Peyer's patch (tissue), 4 donors: Measurements from ENCODE around the gene LUZP2. TPM values are rescaled to one million over a fixed set of nuclear protein-coding genes. Genes with fewer than 3 reads are reported as not detected.

Experiments used
- DNase-seq, 3 donors: peaks; one replicate each; pipeline ENCODE4 v3.0.0-alpha.2; 2017 to 2019
- H3K27ac ChIP-seq, 4 donors: fragments of 200-600 bp; sonication (generic); one replicate each; pipeline ENCODE4 v1.5.1; 2016 to 2019
- H3K27me3 ChIP-seq, 2 donors: fragments of 200-600 bp; sonication (generic); one replicate each; pipeline ENCODE4 v1.5.1; 2019
- H3K36me3 ChIP-seq, 3 donors: fragments of 200-600 bp; sonication (generic); one replicate each; pipeline ENCODE4 v1.5.1; 2016 to 2019
- H3K4me1 ChIP-seq, 4 donors: fragments of 200-600 bp; sonication (generic); one replicate each; pipeline ENCODE4 v1.5.1; 2016 to 2019
- H3K4me3 ChIP-seq, 4 donors: fragments of 200-600 bp; sonication (generic); 1 replicate in 3 of 4; 2 replicates in 1 of 4; pipeline ENCODE4 v1.5.1; 2016 to 2019; ENCODE audit warnings: mild to moderate bottlenecking in 1 of 4
- H3K9me3 ChIP-seq, 4 donors: fragments of 200-600 bp; sonication (generic); one replicate each; pipeline ENCODE4 v1.5.1; 2016 to 2019; ENCODE audit warnings: mild to moderate bottlenecking in 1 of 4
- POLR2A ChIP-seq, 2 donors: fragments of 450-650 bp; IDR thresholded peaks; one replicate each; pipeline ENCODE4 v1.5.1; 2017; ENCODE audit warnings: antibody characterized with exemption in 2 of 2, mild to moderate bottlenecking in 2 of 2, moderate library complexity in 2 of 2
- total RNA-seq, 4 donors: library from RNA; depleted of rRNA; stranded (reverse); fragments of >200 nt; gene quantifications; one replicate each; pipeline ENCODE4 v1.1.0, GENCODE V29; 2016
- TF ChIP-seq, protein P1 (sequence below), 6 experiments: fragments of 450-650 bp in 4 of 6; fragments of 200-600 bp in 2 of 6; sonication (generic) in 1 of 6; IDR thresholded peaks; one replicate each; pipeline ENCODE4 v1.5.1; 2017 to 2019; ENCODE audit warnings: antibody characterized with exemption in 6 of 6, mild to moderate bottlenecking in 3 of 6, moderate library complexity in 1 of 6

LUZP2 gene
- total RNA-seq, 4 donors from 2014 or later = 0.47 TPM; not detected in 3

DNA sequence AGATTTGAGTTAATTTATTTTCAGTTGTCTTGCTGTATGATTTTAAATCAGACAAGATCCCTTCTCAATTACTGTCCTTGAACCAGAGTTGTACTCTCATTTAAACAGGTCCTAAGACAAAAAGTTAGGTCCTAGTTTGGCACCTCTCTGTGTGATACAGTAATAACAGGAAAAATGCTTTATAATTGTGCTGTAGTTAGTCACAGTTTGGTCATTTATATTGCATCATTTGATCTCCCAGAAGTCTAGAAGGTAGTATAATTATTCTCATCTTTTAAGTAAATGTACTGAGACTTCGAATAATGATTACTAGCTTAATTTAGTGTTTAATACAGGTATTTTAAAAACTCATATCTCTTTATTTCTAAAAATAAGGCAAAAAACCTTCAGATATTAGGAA lies 18.1 kb upstream of the LUZP2 start:
- DNase-seq = no peak
- Histone ChIP-seq H3K9me3 (no peaks in the 10 kb centered on the region), H3K4me3 (no peak overlapping the region), H3K4me1 (no peaks in the 10 kb centered on the region), H3K36me3 (no peaks in the 10 kb centered on the region), H3K27me3 (no peaks in the 10 kb centered on the region), H3K27ac (no peak overlapping the region)
- TF ChIP-seq, protein P1, sequence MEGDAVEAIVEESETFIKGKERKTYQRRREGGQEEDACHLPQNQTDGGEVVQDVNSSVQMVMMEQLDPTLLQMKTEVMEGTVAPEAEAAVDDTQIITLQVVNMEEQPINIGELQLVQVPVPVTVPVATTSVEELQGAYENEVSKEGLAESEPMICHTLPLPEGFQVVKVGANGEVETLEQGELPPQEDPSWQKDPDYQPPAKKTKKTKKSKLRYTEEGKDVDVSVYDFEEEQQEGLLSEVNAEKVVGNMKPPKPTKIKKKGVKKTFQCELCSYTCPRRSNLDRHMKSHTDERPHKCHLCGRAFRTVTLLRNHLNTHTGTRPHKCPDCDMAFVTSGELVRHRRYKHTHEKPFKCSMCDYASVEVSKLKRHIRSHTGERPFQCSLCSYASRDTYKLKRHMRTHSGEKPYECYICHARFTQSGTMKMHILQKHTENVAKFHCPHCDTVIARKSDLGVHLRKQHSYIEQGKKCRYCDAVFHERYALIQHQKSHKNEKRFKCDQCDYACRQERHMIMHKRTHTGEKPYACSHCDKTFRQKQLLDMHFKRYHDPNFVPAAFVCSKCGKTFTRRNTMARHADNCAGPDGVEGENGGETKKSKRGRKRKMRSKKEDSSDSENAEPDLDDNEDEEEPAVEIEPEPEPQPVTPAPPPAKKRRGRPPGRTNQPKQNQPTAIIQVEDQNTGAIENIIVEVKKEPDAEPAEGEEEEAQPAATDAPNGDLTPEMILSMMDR (IDR thresholded peaks at IDR 0.05) = no peak
- TF ChIP-seq POLR2A (IDR thresholded peaks at IDR 0.05) = no peak

DNA sequence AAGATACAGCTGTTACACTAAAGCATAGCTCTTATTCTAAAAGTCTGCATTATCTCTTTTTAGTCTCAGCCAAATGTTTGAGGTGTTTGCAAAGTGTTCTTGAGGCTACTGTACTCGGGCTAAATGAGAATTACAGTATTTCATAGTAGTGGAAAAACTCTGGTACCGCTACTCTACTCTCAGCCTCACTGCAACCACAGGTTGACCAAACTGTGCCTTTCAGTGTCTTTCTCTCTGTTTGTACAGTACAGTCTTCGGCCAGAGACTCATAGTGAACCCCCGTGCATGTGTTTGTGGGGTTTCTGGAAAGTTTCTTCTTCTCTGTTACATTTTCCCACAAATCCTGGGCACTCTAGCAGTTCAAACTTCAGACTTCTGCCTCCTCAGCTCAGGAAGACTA lies 7.4 kb upstream of the LUZP2 start:
- Histone ChIP-seq H3K4me1 (no peaks in the 10 kb centered on the region), H3K27ac (no peak overlapping the region), H3K9me3 (no peaks in the 10 kb centered on the region), H3K36me3 (no peaks in the 10 kb centered on the region), H3K27me3 (no peaks in the 10 kb centered on the region), H3K4me3 (no peak overlapping the region)
- DNase-seq = no peak
- no peak for TF ChIP-seq POLR2A (IDR thresholded peaks at IDR 0.05)
- TF ChIP-seq, protein P1 (IDR thresholded peaks at IDR 0.05) = no peak

DNA sequence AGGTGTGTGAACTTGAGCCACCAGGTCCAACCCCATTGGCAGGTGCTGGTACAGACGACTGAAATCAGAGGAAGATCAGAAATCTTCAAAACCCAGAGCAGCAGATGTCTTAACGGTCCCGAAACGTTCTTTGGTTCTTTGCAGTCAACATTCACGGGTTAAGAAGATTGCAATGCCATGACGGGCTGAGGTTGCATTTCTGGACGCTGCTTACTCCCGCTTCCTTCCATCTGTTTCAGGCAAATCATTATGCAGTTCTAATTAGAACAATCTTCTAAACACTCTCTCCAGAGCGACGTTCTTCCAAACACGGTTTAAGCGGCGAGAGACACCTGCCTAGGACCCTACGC lies 492 bp upstream of the LUZP2 start:
- H3K4me3 ChIP-seq = peak overlapping the region in 2 of 4 donors; percentile 35 to 54
- H3K27ac ChIP-seq = no peak overlapping the region
- peaks cover 0 to 14% (median 0%) of the 10 kb centered on the region in 4 donors for H3K4me1 ChIP-seq
- TF ChIP-seq, protein P1 (IDR thresholded peaks at IDR 0.05) = no peak
- TF ChIP-seq POLR2A (IDR thresholded peaks at IDR 0.05) = no peak
- DNase-seq = no peak
- no peaks in the 10 kb centered on the region for H3K27me3 ChIP-seq
- H3K9me3 ChIP-seq = no peaks in the 10 kb centered on the region
- no peaks in the 10 kb centered on the region for H3K36me3 ChIP-seq

DNA sequence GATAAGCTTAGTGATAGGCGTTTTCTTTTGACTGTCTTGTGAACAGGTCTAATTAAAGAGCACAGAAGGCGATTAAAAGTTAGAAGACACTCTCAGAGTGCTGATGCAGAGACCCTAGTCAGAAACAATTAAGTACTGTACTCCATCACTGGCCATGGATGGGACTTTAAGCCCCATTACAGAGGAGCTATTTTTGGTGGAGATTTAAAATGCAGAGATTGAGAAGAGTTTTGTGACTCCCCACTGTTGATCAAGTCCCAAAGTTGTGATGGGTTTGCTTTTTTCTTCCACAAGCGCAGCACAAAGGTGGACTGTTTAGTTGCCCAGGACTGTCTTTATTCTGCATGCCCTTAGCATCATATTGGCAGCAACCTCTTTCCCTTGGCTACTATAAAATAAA lies 978 bp downstream of the LUZP2 start:
- no peaks in the 10 kb centered on the region for H3K27me3 ChIP-seq
- no peak overlapping the region for H3K4me3 ChIP-seq
- TF ChIP-seq, protein P1 (IDR thresholded peaks at IDR 0.05) = no peak
- no peak for TF ChIP-seq POLR2A (IDR thresholded peaks at IDR 0.05)
- H3K4me1 ChIP-seq = peaks cover 0 to 14% (median 0%) of the 10 kb centered on the region in 4 donors
- H3K9me3 ChIP-seq = no peaks in the 10 kb centered on the region
- no peak overlapping the region for H3K27ac ChIP-seq
- DNase-seq = no peak
- H3K36me3 ChIP-seq = no peaks in the 10 kb centered on the region

DNA sequence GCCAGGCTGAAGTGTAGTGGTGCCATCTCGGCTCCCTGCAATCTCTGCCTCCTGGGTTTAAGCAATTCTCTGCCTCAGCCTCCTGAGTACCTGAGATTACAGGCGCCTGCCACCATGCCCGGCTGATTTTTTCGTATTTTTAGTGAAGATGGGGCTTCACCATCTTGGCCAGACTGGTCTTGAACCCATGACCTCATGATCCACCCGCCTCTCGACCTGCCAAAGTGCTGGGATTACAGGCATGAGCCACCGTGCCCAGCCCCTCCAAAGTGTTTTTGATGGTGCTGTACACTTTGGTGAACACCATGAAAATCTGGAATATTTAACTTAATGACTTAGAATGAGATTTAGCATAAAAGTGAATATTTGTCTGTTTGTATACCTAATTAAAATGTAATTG lies 5.6 kb downstream of the LUZP2 start:
- no peak for TF ChIP-seq POLR2A (IDR thresholded peaks at IDR 0.05)
- TF ChIP-seq, protein P1 (IDR thresholded peaks at IDR 0.05) = no peak
- Histone ChIP-seq H3K27me3 (no peaks in the 10 kb centered on the region), H3K27ac (no peak overlapping the region), H3K36me3 (no peaks in the 10 kb centered on the region), H3K9me3 (no peaks in the 10 kb centered on the region), H3K4me3 (no peak overlapping the region), H3K4me1 (peaks cover 0 to under 1% (median 0%) of the 10 kb centered on the region in 4 donors)
- no peak for DNase-seq

DNA sequence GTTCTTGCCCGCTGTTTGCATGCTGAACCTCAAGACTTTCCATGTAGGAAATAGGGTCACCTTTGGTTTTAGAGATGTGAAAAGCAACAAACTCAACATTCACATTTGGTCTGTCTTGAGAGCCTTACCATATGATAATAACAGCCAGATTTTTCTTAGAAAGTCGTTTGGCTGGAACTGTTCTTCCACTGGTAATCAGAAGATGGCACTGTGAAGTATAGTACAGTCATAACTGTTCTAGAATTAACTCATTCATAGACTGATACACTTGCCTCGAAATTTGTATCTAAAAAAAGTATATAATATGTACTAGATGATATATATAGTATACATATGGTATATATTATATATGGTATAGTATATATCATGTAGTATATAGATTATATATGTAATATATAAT lies 12.3 kb downstream of the LUZP2 start:
- Histone ChIP-seq H3K27me3 (no peaks in the 10 kb centered on the region), H3K4me3 (no peak overlapping the region), H3K36me3 (no peaks in the 10 kb centered on the region), H3K27ac (no peak overlapping the region), H3K9me3 (no peaks in the 10 kb centered on the region), H3K4me1 (no peaks in the 10 kb centered on the region)
- DNase-seq = no peak
- TF ChIP-seq, protein P1 (IDR thresholded peaks at IDR 0.05) = peak in 3 of 6 experiments; percentile 31 to 42 (median 36)
- TF ChIP-seq POLR2A (IDR thresholded peaks at IDR 0.05) = no peak
